Muscle layer of colon (tissue), 2 donors: ENCODE results near the gene ZNF835.
A peak's percentile ranks its signal among the peaks of the same experiment; 100 is the strongest.

Source experiments
- H3K27ac ChIP-seq: one replicate; pipeline ENCODE4 v1.7.0; 2013; ENCODE audit warnings: low read depth, mild to moderate bottlenecking, low read length, moderate library complexity
- H3K27me3 ChIP-seq, 2 donors: one replicate each; pipeline ENCODE4 v1.7.0; 2013; ENCODE audit warnings: low read length in 2 of 2, mild to moderate bottlenecking in 2 of 2; ENCODE audit not compliant: insufficient read depth in 2 of 2, control insufficient read depth in 1 of 2
- H3K36me3 ChIP-seq: one replicate; pipeline ENCODE4 v1.7.0; 2013; ENCODE audit warnings: mild to moderate bottlenecking, low read length; ENCODE audit not compliant: insufficient read depth
- H3K4me1 ChIP-seq: one replicate; pipeline ENCODE4 v1.7.0; 2013; ENCODE audit warnings: mild to moderate bottlenecking, low read length; ENCODE audit not compliant: insufficient read depth
- H3K4me3 ChIP-seq, 2 donors: one replicate each; pipeline ENCODE4 v1.7.0; 2013; ENCODE audit warnings: low read length in 2 of 2, low read depth in 1 of 2, mild to moderate bottlenecking in 1 of 2, moderate library complexity in 1 of 2
- H3K9ac ChIP-seq: one replicate; pipeline ENCODE4 v1.7.0; 2013; ENCODE audit warnings: low read length
- H3K9me3 ChIP-seq: one replicate; pipeline ENCODE4 v1.7.0; 2013; ENCODE audit warnings: mild to moderate bottlenecking, low read length
- donor health status: abdominal sarcoma.
- donor health status: Adenocarcinoma of cecum.

ZNF835 gene

DNA sequence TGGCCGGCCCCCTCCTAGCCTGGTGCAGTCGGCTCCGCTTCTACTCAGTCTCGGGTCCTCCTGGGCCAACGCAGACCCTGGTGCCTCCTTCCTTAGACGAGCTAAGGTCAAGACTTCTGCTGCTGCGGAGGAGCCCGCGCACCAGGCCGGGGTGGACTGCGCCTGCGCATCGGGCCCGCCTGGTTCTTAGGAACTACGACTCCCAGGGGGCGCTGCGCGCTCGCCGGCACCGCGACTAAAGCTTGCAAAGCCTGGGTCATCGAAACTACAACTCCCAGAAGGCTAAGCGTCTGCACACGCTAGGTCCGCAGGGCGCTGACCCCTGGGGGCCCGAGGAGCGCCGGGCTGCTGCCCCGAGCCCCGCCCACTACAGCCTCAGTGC is at the start of gene ZNF835:
Gene ZNF835, minus strand, starts transcription at position 145 of the 382 bp plus-strand sequence. CDS start 6,559 bp downstream, outside the sequence.
- Histone ChIP-seq H3K4me3 (peak within 1 kb of the TSS; percentile 82 to 97), H3K27me3 (no peaks in the 10 kb centered on the region), H3K4me1 (peaks cover 11% of the 10 kb centered on the region), H3K9me3 (no peaks in the 10 kb centered on the region), H3K27ac (peak within 1 kb of the TSS; percentile 73), H3K36me3 (no peaks in the 10 kb centered on the region), H3K9ac (peak within 1 kb of the TSS; percentile 86)

DNA sequence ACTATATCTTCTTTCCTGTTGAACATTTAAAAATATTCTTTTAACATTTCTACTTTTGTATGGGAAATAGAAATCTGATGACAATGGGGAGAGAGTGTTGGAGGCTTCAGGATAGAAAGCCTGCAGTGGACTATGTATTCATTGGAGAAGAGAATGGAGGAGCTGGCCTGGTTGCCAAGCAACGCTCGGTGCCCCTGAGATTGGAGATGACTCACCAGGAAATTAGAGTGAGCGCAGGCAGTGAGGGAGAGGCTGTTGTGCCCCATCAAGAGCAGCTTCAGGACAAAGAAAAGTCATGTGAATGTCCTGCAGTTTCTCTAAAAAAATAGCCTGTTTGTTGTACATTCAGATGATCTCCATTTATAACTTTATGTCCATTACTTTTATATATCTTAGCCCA is 48.7 kb upstream of the ZNF835 start:
- Histone ChIP-seq H3K36me3 (no peaks in the 10 kb centered on the region), H3K9ac (no peak overlapping the region), H3K27ac (no peak overlapping the region), H3K27me3 (no peaks in the 10 kb centered on the region), H3K4me1 (no peaks in the 10 kb centered on the region), H3K4me3 (no peak overlapping the region), H3K9me3 (no peaks in the 10 kb centered on the region)

- Histone ChIP-seq H3K4me1 (no peaks in the 10 kb centered on the region), H3K4me3 (no peak overlapping the region), H3K9ac (no peak overlapping the region), H3K9me3 (no peaks in the 10 kb centered on the region), H3K27me3 (no peaks in the 10 kb centered on the region), H3K27ac (no peak overlapping the region), H3K36me3 (no peaks in the 10 kb centered on the region)
These were observed 46.7 kb upstream of the ZNF835 start for GRCh38 chr19:56718231-56718630.

GRCh38 chr19:56712611-56713276 is 41.2 kb upstream of the ZNF835 start:
- no peaks in the 10 kb centered on the region for H3K27me3 ChIP-seq
- H3K9ac ChIP-seq: no peak overlapping the region
- H3K4me1 ChIP-seq: no peaks in the 10 kb centered on the region
- no peaks in the 10 kb centered on the region for H3K36me3 ChIP-seq
- H3K9me3 ChIP-seq: no peaks in the 10 kb centered on the region
- no peak overlapping the region for H3K4me3 ChIP-seq
- H3K27ac ChIP-seq: no peak overlapping the region

- no peaks in the 10 kb centered on the region for H3K4me1 ChIP-seq
- H3K27me3 ChIP-seq: no peaks in the 10 kb centered on the region
- no peaks in the 10 kb centered on the region for H3K9me3 ChIP-seq
- H3K4me3 ChIP-seq: no peak overlapping the region
- no peak overlapping the region for H3K27ac ChIP-seq
- H3K9ac ChIP-seq: no peak overlapping the region
- H3K36me3 ChIP-seq: no peaks in the 10 kb centered on the region
These were observed 38.9 kb upstream of the ZNF835 start for GRCh38 chr19:56710437-56710836.

DNA sequence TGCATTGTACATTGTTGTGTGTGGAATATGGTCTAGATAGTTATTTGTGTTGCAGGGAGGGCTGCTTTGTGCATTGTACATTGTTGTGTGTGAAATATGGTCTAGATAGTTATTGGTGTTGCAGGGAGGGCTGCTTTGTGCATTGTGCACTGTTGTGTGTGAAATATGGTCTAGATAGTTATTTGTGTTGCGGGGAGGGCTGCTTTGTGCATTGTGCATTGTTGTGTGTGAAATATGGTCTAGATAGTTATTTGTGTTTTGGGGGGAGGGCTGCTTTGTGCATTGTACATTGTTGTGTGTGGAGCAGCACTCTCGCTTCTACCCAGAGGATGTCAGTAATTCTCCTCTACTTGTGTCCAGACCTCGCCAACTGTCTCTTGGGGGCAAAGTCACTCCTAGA is 36.3 kb upstream of the ZNF835 start:
- Histone ChIP-seq H3K4me3 (no peak overlapping the region), H3K9ac (no peak overlapping the region), H3K27ac (no peak overlapping the region), H3K36me3 (no peaks in the 10 kb centered on the region), H3K9me3 (no peaks in the 10 kb centered on the region), H3K4me1 (no peaks in the 10 kb centered on the region), H3K27me3 (no peaks in the 10 kb centered on the region)

- Histone ChIP-seq H3K4me3 (no peak overlapping the region), H3K9ac (no peak overlapping the region), H3K9me3 (no peaks in the 10 kb centered on the region), H3K36me3 (no peaks in the 10 kb centered on the region), H3K27ac (no peak overlapping the region), H3K27me3 (no peaks in the 10 kb centered on the region), H3K4me1 (no peaks in the 10 kb centered on the region)
These were observed 34.4 kb upstream of the ZNF835 start for GRCh38 chr19:56705939-56706338.

GRCh38 chr19:56701895-56702294 is 30.3 kb upstream of the ZNF835 start:
- Histone ChIP-seq H3K9ac (no peak overlapping the region), H3K9me3 (no peaks in the 10 kb centered on the region), H3K4me1 (no peaks in the 10 kb centered on the region), H3K27me3 (no peaks in the 10 kb centered on the region), H3K36me3 (no peaks in the 10 kb centered on the region), H3K27ac (no peak overlapping the region), H3K4me3 (no peak overlapping the region)

DNA sequence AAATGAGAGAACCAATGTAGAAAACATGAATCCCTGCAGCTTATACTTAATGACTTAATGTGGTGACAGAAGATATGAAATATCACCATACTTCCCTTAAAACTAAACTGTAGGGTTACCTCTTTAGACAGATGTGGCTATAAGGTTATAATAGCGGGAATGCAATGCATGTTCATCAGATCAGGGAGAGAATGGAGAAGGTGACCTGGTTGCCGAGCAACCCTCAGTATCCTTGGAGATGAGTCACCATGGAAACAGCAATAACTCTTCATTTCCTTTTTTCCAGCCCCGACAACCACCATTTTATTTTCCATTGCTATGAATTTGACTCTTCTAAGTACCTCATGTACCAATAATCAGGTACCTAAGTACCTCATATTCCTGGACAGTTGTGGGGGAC is 28.0 kb upstream of the ZNF835 start:
- Histone ChIP-seq H3K9me3 (no peaks in the 10 kb centered on the region), H3K27me3 (no peaks in the 10 kb centered on the region), H3K9ac (no peak overlapping the region), H3K4me1 (no peaks in the 10 kb centered on the region), H3K36me3 (no peaks in the 10 kb centered on the region), H3K27ac (no peak overlapping the region), H3K4me3 (no peak overlapping the region)

- Histone ChIP-seq H3K27me3 (no peaks in the 10 kb centered on the region), H3K27ac (no peak overlapping the region), H3K9me3 (no peaks in the 10 kb centered on the region), H3K36me3 (no peaks in the 10 kb centered on the region), H3K4me1 (no peaks in the 10 kb centered on the region), H3K4me3 (no peak overlapping the region), H3K9ac (no peak overlapping the region)
These were observed 20.8 kb upstream of the ZNF835 start for GRCh38 chr19:56692206-56692895.

- Histone ChIP-seq H3K27me3 (no peaks in the 10 kb centered on the region), H3K9ac (no peak overlapping the region), H3K27ac (no peak overlapping the region), H3K9me3 (no peaks in the 10 kb centered on the region), H3K4me1 (no peaks in the 10 kb centered on the region), H3K36me3 (no peaks in the 10 kb centered on the region), H3K4me3 (no peak overlapping the region)
These were observed 19.1 kb upstream of the ZNF835 start for GRCh38 chr19:56690670-56691069.

DNA sequence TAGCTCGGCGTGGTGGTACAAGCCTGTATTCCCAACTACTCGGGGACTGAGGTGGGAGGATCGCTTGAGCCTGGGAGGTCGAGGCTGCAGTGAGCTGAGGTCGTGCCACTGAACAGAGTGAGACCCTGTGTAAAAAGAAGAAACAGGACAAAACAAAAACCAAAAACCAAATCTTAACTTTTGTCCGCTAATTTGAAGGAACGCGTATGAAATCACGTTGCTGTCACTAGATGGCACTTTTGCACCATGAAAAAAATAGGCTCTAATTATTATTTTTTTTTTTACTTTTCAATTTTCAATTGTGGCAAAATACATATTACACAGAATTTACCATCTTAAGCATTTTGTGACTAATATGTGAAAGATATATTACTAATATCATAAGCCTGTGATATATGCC is 17.6 kb upstream of the ZNF835 start:
- no peaks in the 10 kb centered on the region for H3K27me3 ChIP-seq
- no peak overlapping the region for H3K4me3 ChIP-seq
- H3K9ac ChIP-seq: no peak overlapping the region
- no peaks in the 10 kb centered on the region for H3K36me3 ChIP-seq
- H3K4me1 ChIP-seq: no peaks in the 10 kb centered on the region
- no peak overlapping the region for H3K27ac ChIP-seq
- no peaks in the 10 kb centered on the region for H3K9me3 ChIP-seq
